GM19438 (cell line): ENCODE data around the gene SMTNL2.
A peak's percentile ranks its signal among the peaks of the same experiment; 100 is the strongest.
"Not testable (repeated sequence)": the region's sequence is repeated elsewhere in the genome, so short reads cannot be mapped to it uniquely, and the experiment has no call there.

Experiments used
- ATAC-seq: cut with Tn5 transposase; IDR thresholded peaks from one replicate; pipeline ENCODE4 v1.9.1; 2021; ENCODE audit warnings: low read depth; ENCODE audit not compliant: unreplicated experiment

The SMTNL2 gene

GRCh38 chr17:4625181-4625617 lies 40.9 kb downstream of the SMTNL2 start:
- no peak for ATAC-seq

DNA sequence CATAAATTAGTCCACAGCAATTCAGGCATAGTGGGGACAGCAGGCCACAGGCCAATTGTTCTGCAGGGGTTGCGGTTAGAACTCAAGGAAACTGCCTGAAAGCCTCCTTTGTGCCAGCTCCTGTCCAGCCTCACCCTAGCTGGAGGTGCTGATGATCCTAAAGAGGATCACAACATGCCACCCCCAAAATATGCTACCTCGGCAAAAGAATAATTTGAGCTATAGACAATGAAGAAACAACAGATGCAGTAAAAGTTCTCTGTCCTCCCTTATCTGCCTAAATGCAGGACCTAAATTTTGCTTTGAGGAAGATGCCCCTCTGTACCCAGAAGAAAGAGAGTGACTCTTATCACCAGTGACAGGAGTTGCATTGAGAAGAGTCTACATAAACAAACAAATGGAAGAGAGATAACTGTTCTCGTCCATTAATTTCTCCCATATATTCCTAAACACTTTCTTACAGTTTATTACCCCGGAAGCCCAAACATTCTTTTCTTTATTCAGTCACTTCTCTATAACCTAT lies 42.5 kb downstream of the SMTNL2 start:
- no peak for ATAC-seq

- no peak for ATAC-seq
These were observed 47.1 kb downstream of the SMTNL2 start for GRCh38 chr17:4631431-4631830.

GRCh38 chr17:4631836-4632580 lies 47.7 kb downstream of the SMTNL2 start:
- ATAC-seq = no peak

GRCh38 chr17:4632581-4632920 lies 48.2 kb downstream of the SMTNL2 start:
- no peak for ATAC-seq

DNA sequence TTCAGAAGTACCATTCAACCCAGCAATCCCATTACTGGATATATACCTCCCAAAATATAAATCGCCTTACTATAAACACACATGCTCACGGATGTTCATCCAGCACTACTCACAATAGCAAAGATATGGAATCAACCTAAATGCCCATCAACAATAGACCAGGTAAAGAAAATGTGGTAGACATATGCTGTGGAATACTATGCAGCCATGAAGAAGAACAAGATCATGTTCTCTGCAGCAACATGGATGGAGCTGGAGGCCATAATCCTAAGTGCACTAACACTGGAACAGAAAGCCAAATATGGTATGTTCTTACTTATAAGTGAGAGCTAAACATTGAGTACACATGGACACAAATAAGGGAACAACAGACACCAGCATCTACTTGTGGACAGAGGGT lies 49.3 kb downstream of the SMTNL2 start:
- ATAC-seq = no peak

DNA sequence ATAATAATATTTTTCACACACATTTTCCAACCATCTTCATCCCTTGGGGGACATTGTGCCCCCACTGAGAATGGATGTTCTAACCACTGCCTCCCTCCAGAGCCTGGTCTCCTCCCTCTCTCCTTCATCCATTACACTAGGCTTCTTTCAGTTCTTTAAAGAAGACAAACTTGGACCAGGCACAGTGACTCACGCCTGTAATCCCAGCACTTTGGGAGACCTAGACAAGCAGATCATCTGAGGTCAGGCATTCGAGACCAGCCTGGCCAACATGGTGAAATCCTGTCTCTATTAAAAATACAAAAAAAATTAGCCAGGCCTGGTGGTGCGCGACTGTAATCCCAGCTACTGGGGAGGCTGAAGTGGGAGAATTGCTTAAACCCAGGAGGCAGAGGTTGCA lies 50.6 kb downstream of the SMTNL2 start:
- no peak for ATAC-seq

DNA sequence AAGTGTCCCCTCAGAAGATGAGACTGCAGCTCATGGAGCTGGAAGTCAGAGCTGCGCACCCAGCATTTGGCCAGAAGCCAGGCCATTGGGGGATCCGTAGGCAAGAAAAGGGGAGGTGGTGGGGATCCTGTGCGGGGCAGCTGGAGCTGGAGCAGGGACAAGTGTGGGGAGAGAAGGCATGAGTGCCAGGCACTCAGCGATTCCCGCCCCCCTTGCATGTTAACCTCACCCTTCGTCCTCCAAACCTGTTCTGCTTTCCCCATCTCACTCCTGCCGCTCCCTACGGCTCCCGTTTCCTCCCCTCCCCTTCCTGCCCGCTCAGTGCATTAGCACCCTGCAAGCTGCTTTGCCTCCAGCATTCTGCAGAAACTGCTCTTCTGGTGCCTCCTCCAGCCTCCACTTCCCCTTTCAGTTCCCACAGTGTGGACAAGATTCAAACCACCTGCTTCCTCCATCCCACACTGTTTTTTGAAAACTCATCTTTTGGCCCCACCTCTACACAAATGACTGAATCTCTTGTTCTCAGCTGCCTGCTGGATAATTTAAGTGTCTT lies 51.6 kb downstream of the SMTNL2 start:
- peak; percentile 75 for ATAC-seq

GRCh38 chr17:4636474-4637100 lies 52.3 kb downstream of the SMTNL2 start:
- no peak for ATAC-seq

DNA sequence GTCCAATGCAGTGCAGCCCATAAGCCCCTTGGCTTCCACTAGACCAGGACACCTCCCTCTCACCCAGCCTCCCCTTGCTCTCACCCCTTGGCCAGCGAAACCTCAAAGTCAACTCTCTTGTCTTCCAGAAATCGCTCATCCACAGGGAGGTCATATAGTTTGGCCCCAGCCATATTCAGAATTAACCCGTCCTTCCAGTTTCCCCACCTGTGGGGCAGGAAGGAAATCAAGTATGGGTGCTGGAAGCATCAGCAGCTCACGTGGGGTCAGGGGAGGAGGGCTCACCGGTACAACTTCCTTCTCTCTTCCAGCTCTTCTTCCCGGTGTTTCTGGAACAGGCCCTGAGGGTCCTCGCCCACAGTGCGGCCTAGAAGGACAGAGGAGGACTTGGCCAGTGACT lies 54.4 kb downstream of the SMTNL2 start:
- not testable (repeated sequence) for ATAC-seq

DNA sequence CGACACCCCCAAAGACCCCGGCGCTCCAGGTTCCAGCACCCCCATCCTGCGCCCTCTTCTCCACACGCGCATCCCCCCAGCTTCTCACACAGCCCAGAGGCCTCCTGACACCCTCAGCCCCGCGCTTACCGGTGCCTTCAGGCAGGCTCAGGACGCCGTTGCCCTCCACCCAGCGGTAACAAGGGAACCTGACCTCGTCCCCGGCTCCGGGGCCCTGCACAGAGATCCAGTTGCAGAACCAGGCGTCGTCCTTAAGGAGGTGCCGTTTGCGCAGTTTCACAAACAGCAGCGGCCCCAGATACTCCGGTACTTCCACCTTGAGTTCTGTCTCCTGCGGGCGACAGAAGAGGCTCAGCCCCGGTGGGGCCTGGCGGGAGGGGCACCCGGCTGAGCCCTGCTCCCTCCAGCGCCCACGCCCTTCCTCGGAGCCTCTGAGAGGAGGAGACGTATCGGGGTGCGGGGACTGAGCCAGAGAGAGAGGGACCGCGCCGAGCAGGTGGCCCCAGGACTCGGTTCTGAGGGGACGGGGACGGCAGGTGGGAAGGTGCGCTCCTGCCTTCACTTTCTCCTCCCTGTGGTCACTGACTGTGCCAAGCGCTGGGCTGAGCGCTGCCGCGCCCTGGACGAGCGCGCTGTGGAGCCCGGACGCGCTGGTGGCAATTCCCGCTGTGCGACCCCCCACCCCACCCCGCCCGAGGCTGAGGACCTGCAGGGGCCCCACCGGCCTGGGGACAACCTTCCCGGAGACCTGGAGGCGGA lies 55.2 kb downstream of the SMTNL2 start:
- not testable (repeated sequence) for ATAC-seq

- not testable (repeated sequence) for ATAC-seq
These were observed 56.4 kb downstream of the SMTNL2 start for GRCh38 chr17:4640569-4641188.

DNA sequence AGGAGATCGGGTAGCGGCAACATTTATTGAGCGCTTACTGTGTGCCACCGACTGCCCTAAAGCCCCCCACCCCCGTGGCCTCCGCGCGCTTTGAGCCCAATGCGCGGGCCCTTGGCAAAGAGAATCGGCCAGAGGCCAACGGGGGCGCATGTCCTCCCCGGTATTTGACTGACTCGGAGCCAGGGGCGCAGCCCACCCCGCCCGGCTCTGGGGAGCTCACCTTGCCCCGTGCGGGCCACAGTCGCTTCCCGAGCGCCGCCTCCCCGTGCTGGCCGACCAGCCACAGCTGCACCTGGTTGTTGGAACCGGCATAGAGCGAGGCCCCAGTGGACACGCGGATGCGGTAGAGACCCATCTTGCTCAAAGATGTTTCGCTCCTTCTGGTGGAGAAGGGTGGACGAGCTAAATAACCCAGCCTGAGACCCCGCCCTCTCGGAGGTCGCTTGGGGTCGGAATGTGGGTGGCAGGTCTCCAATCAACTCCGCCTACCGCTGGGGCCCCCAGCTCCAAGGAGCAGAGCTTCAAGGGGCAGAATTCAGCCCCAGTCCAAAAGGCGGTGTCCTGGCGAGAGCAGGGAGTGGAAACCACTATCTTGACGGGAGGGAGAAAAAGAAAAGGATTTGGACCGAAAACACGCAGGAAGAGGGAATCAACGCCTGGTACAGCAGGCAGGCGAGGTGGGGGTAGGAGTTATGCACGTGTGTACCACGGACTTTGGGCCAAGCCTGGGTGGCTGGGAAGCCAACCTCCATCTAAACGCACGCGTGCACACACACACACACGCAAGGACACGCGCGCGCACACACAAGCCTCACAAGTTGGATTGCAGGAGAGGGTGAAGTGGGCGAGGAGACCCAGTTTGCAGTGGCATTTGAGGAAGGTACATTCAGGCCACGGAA lies 57.2 kb downstream of the SMTNL2 start, which contains the start of gene ALOX15:
Gene ALOX15, minus strand, starts transcription at position 382 of the 899 bp plus-strand sequence. Its CDS starts 27 bp downstream, at position 355.
- ATAC-seq = no peak

DNA sequence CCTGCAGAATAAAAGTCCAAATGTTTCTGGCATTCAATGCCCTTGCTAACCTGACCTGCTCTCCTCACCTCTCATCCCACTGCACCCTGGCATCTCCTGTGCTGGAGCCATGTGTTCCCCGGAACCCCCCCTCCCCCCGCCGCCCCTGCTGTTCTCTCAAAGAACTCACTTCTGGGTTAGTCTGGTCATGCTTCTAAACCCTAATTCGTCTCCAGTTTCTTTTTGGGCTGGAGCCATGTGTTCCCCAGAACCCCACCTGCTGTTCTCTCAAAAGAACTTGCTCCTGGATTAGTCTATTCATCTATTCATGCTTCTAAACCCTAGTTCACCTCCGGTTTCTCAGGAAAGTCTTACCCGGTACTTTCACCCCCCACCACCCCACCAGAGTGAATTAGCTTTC lies 58.0 kb downstream of the SMTNL2 start:
- ATAC-seq = no peak

DNA sequence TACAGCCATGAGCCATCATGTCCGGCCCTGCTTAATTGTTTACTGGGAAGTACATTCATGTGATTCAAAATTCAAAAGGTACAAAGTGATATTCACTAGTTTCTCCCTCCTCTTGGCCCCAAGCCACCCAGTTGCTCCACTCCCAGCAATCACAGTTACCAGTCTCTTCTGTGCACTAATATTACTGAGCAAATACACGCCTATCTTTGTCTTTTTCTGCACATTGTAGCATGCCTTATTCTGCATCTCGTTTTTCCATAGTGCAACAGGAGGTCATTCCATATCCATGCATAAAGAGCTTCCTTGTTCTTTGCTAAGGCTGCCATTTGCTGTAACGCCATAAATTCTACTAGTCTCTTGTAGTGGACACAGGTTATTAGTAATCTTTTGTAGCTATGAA lies 59.3 kb downstream of the SMTNL2 start:
- ATAC-seq = no peak

DNA sequence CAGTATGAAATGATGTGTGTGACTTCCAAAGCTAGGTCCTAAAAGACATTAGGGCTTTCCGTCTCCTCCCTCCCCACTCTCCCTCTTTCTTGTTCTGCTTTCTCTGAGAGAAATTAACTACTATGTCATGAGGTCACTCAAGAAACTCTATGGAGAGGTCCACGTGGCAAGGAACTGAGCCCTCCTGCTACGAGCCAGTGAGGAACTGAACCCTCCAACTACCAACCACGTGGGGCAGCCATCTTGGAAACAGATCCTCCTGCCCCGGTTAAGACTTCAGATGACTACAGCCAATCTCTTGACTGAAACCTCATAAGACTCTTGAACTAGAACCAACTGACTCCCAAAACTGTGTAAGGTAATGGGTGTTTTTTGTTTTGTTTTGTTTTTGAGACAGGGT lies 61.3 kb downstream of the SMTNL2 start:
- ATAC-seq = no peak

DNA sequence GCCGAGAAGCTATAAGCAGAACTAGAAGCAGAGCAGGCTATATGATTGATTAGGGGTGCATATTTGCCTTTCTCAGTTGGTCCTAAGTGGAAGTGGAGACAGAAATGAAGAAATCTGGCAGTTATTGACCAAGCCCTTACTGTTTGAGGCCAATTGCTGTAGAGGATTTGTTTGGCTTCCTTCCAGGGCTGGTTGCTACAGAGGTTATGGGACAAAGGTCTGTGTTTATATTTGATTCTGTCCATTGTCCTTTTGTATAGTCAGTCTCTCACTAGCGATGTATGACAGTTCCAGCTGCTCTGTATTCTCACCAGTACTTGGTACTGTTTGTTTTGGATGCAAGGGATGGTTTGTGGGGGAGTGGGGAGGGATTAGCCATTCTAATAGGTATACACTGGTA lies 64.4 kb downstream of the SMTNL2 start:
- no peak for ATAC-seq

DNA sequence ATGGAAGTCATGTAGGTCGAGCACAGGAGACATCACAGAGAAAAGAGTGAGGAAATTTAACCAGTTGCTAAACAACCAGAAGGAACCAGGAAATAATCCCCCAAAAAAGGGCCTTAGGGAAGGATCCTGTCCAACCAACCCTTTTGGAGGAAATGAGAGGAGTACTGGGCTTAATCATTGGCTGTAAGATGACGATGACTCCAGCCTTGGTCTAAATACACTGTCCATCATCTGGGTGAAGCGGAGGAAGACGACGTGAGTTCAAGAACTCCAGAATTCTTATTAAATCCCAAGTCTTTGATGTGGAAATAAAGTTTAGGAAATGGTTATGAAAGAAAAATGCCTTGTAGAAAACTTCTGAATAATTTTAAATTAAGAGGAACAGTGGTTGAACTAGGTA lies 68.7 kb downstream of the SMTNL2 start:
- no peak for ATAC-seq

GRCh38 chr17:4655933-4656332 lies 71.6 kb downstream of the SMTNL2 start:
- ATAC-seq = not testable (repeated sequence)

DNA sequence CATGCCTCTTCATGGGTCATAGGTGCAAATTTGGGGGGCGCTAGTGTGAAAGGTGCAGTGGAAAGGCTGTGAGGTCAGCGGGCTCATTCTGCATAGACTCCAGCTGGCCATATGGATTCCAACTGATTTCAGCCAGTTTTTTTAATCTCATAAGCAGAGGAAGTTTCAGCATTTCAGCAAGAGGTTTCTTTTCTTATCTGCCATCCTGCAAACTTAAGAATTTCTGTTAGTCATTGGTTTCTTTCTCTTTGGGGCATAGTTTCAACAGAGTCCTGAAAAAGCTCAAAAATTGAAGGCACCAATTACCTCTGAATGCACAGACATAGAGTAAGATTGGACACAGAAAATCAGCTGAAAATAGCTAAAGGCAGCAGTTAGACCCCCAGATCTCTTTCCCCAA lies 73.3 kb downstream of the SMTNL2 start:
- no peak for ATAC-seq
